ENCODE measurements around the gene ZDHHC11B.
"Not testable (repeated sequence)": the region's sequence is repeated elsewhere in the genome, so short reads cannot be mapped to it uniquely, and the experiment has no call there.

Gene ZDHHC11B

GRCh38 chr5:783881-784427, 575 bp downstream of the ZDHHC11B start:
- not testable (repeated sequence) for DNase-seq

GRCh38 chr5:783049-783802, 1.3 kb downstream of the ZDHHC11B start:
- DNase-seq: not testable (repeated sequence)

DNA sequence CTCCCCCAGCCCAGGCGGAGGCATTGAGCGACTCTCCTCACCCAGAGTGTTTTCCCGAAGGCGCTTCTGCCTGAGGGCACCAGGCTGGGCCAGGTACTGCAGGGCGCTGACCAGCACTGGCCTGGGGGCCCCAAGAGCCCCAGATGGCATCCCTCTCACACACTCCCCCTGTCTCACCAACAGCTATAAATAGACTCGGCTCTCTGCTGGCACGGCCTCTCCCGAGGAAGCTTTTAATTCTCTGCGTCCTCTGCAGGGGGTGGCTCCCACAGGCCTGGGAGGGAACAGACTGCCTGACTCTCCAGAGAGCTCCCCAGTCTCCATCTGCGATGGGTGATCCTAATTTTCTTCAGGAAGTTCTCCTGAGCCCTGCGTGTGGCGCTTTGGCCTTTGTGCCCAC, 2.2 kb downstream of the ZDHHC11B start:
- not testable (repeated sequence) for DNase-seq

GRCh38 chr5:780571-780970, 4.0 kb downstream of the ZDHHC11B start:
- not testable (repeated sequence) for DNase-seq

DNA sequence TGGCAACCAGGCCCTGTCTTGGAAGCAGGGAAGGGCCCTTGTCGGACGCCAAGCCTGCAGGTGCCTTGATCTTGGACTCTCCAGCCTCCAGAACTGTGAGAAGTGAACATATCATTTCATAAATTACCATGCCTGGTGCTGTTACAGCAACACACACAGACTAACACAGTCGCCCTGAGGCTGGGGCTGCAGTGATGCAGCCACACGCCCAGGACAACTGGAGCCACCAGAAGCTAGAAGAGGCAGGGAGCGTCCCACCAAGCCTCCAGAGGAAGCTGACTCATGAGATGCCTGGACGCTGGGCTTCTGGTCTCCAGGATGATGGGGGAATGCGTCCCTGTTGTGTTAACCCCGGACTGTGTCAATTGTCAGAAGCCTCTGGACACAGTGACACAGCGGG, 5.6 kb downstream of the ZDHHC11B start:
- DNase-seq: not testable (repeated sequence)

DNA sequence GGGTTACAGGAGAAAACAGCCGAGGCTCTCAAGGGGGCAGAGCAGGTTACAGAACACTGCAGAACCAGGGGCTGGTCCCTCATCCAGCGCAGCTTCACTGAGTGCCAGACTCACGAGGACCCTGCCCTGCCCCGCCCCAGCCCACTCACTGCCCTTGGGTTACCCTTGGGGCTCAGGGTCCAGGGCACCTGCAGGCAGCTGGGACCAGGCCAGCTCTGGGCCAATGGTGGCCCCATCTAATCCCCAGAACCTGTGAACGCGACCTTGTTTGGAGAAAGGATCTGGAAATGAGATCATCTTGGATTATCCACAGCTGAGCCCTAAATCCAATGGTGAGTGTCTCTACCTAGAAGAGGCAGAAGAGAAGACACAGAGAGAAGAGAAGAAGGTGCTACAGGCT, 6.1 kb downstream of the ZDHHC11B start:
- DNase-seq: not testable (repeated sequence)

GRCh38 chr5:777756-778161, 6.8 kb downstream of the ZDHHC11B start:
- DNase-seq: no peak

- DNase-seq: no peak
Observed at GRCh38 chr5:776862-777711, 7.4 kb downstream of the ZDHHC11B start.

DNA sequence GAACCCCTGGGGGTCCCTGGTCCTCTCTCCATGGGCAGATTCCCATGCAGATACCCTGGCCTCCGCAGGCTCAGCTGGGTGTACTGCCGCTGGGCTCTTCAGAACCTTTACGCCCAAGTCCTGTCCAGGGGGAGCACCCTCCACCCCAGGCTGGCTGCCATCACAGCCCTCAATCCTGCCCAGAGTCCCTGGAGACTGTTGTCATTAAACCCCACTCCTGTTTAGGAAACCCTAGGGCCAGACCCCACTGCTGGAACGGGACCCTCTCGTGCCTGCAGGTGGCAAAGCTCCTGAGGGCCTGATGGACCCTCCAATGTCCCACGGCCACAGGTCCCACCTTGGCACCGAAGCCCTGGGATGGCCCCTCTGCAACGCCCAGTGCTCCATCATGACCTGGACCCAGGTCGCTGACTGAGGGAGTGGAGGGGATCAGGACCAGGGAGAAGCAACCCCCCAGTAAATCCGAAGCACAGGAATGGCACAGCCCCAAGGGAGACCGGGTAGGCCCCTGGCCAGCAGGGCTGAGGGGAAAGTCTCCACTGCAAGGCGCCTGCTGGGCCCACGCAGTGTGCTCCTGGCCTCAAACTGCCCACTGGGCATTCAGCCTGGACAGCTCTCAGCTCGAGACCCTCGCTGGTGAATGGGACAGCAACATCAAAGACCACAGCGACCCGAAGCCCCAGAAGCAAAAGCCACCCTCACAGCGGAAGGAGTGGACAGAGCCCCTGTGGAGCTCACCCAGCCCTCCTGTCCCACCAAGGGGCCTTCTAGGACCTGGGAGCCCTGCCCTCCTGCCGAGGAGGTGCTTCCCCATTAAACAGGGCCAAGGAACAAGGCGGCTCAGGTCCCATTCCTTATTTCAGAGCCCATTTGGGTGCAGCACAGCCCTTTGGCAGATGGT, 8.3 kb downstream of the ZDHHC11B start:
- no peak for DNase-seq

DNA sequence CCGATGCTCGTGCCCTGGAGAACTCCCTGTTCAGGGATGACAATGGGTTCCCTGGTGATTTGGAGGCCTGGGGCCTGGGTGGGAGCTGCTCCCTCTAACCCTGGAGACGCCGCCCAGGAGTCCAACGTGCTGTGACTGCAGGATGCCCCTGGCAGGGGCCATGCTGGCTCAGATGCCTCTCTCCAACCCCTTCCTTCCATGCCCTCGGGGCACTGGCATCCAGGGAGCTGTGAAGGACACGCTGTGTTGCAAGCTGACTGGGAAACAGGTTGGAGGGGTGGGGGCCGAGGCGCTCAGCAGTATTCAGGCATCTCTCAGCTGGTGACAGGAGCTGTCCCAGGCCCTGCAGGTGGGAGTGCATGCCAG, 9.0 kb downstream of the ZDHHC11B start:
- not testable (repeated sequence) for DNase-seq

DNA sequence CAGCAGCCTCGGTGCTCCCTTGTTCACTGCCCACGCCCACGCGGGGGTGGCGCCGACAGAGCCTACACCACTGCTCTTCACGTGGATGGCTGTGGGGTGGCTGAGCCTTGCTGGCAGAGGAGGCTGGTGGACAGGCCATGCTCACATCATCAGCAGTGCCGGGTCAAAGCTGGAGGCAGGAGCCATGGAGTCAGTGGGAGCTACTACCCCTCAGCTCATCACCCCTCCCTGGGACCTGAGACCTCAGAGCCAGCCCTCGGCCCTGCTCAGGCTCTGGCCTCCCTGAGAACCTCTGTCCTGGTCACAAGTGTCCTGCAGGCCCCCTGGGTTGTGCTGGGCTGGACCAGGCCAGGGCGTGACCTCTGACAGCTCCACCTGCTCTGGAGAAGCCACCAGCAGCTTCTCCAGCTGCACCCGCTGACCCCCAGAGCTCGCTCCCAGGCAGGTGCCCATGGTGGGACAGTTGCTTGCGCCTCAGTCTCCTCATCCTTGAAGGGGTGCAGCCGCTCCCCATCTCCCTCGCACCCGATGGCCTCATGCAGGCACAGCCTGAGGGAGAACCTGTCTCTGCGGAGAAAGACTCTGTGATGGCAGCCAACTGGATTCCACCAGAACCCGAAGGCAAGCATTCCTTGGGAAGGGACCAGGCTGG, 9.5 kb downstream of the ZDHHC11B start:
- DNase-seq: not testable (repeated sequence)

DNA sequence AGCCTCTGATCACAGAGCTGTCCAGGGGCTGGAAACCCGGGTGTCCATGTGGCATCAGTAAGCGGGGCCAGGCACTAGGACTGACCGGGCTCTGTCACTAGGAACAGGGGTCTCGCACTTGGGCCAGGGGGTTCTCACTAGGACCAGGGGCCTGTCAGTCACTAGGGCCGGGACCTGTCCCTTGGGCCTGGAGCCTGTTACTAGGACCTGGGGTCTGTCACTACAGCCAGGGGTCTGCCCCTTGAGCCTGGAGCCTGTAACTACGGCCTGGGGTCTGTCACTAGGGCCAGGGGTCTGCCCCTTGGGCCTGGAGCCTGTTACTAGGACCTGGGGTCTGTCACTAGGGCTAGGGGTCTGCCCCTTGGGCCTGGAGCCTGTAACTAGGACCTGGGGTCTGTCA, 10.2 kb downstream of the ZDHHC11B start:
- not testable (repeated sequence) for DNase-seq

DNA sequence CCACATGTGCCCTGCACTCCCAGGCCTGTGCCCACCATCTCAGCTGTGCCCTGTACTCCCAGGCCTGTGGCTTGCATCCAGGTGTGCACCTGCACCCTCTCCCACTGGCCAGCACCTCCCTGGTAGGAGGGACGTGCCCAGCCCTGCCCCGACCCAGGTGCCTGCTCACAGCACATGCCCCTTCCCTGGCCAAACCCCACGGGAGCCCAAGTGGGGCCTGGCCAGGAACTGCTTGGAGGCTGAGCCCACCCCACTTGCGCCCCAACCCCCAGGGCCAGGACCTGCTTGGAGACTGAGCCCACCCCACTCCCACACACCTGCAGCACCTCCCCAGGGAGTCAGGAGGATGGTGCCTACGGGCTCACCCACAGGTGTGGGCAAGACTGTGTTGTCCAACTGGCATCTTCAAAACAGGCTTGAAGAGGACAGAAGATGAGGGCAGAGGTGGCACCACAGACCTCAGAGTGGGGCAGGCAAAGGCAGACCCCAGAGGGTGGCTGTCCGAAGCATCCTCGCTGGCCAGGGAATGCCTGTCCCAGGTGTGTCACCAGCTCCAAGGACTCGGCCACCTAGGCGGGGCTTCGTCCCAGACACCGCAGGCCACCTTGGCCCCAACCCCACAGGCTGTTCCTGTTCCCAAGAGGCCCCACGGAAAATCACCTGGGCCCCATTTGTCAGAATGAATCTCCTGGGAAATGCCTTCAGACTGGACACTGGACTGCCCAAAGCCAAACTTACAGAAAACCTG, 10.8 kb downstream of the ZDHHC11B start:
- no peak for DNase-seq

DNA sequence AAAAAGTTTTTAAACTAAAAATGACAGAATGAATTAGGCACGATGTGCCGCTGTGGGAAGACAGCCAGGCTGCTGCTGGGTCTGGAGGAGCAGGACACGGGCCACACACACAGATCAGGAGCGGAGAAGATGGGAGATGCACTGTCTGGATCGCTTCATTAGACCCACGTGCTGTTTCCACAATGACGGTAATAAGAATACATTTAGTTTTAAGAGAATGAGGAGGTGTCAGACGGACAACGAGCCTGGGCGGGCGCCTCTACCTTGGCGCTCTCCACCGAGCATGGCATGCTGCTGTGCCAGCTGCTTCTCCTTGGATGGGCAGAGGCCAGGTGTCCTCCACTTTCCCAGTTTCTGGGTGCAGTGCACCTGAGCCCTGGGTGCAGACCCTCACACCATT, 11.6 kb downstream of the ZDHHC11B start:
- DNase-seq: not testable (repeated sequence)

DNA sequence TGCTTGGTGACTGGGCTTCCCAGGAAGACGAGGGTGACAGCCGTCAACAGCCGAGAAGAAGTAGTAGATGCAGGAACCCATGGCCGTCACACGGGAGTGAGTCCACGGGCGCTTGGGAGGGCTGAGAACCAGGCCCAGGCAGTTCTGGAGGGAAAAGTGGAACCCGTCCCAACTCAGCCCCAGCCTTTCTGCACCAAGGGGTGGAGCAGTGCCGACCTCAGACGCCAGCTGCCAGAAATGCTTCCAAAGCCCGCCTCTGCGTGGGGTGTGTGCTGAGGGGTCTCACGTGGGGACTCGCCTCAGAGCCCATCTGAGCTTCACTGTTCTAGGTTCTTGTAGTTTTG, 12.0 kb downstream of the ZDHHC11B start:
- DNase-seq: not testable (repeated sequence)

DNA sequence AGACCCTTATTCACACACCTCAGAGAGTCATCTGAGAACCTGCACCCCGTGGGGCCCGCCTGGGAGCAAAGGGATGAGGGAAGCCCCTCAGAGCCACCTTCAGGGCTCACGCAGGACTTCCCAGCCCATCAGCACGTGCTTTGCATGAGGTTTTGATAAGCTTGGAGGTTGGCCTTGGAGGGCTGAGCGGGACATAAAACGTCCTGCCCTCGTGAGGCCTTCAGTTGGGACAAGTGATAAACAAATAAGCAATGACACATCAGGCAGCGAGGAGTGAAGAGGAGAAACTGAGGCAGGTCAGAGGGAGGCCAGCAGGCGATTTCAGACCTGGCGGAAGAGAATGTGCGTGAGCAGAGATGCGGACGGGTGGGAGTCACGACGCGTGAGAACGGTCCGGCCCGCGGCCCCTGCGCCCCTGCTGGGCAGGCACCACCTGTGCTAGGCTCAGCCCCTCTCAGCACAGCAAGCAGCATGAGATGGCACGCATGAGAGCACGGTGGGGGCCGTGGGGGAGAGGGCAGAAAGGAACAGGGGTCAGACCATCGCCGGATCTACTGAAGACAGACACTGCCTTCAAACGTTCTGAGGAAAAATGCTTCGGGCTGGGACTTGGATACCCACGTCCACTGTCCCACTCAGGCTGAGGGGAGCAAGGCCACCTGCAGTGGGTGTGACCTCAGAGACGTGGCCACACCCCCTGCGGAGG, 12.5 kb downstream of the ZDHHC11B start:
- not testable (repeated sequence) for DNase-seq

DNA sequence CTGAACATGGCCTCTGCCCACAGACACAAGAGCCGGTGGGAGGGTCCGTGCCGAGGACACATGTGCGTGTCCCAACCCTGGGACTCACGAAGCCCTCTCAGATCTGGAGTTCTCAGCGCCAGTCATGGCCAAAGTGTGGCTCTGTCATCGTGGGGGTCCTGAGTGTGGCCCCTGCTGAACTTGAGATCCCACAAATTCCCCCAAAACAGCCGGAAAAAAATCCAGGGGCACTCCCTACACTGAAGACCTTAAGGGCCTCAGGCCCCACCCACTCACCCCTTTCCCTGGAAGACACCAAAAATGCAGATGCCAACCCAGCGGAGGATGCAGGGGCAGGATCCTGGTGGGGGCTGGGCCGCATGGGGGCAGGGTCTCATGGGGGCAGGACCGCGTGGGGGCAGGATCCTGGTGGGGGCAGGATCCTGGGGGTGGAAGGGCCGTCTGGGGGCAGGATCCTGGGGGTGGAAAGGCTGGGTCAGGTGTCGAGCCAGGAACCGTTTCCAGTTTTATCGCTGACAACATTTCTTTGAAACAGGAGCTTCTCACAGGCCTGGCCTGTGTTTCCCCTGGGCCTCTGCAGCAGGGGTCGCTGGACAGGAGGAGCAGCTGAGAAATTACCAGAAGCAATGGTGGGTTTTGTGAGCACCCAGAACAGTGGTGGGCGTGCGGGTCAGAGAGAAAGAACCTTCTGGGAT, 13.3 kb downstream of the ZDHHC11B start:
- not testable (repeated sequence) for DNase-seq

GRCh38 chr5:770585-770984, 13.9 kb downstream of the ZDHHC11B start:
- DNase-seq: not testable (repeated sequence)

GRCh38 chr5:769485-770145, 14.9 kb downstream of the ZDHHC11B start:
- not testable (repeated sequence) for DNase-seq
